ENCODE data around the gene SLC16A10. TPM values are rescaled to one million over a fixed set of nuclear protein-coding genes. Genes with fewer than 3 reads are reported as not detected.

The SLC16A10 gene
- total RNA-seq, 4 donors from 2014 or later = 1.1 to 70.5 (median 19.6) TPM

- no peak for TF ChIP-seq CTCF (IDR thresholded peaks at IDR 0.05)
- DNase-seq (ENCODE audit: low spot score) = no peak
- no peak for ATAC-seq (ENCODE audit: low FRiP score)
Measured at GRCh38 chr6:111101987-111102386, 14.7 kb downstream of the SLC16A10 start.

- peak; percentile 73 for DNase-seq (ENCODE audit: low spot score)
- no peak for TF ChIP-seq CTCF (IDR thresholded peaks at IDR 0.05)
- peak; percentile 88 for ATAC-seq (ENCODE audit: low FRiP score)
Measured at GRCh38 chr6:111105578-111105977, 18.3 kb downstream of the SLC16A10 start.

- TF ChIP-seq CTCF (IDR thresholded peaks at IDR 0.05) = no peak
- DNase-seq (ENCODE audit: low spot score) (no peak), ATAC-seq (ENCODE audit: low FRiP score) (no peak)
Measured at GRCh38 chr6:111107589-111107988, 20.3 kb downstream of the SLC16A10 start.

- DNase-seq (ENCODE audit: low spot score) = no peak
- ATAC-seq (ENCODE audit: low FRiP score) = no peak
- TF ChIP-seq CTCF (IDR thresholded peaks at IDR 0.05) = no peak
Measured at GRCh38 chr6:111110036-111110435, 22.7 kb downstream of the SLC16A10 start.

- no peak for ATAC-seq (ENCODE audit: low FRiP score)
- DNase-seq (ENCODE audit: low spot score) = no peak
- no peak for TF ChIP-seq CTCF (IDR thresholded peaks at IDR 0.05)
Measured at GRCh38 chr6:111113336-111114086, 26.2 kb downstream of the SLC16A10 start.

- TF ChIP-seq CTCF (IDR thresholded peaks at IDR 0.05) = no peak
- DNase-seq (ENCODE audit: low spot score) = no peak
- no peak for ATAC-seq (ENCODE audit: low FRiP score)
Measured at GRCh38 chr6:111114087-111114443, 26.8 kb downstream of the SLC16A10 start.

GRCh38 chr6:111114482-111114881, 27.2 kb downstream of the SLC16A10 start:
- TF ChIP-seq CTCF (IDR thresholded peaks at IDR 0.05) = no peak
- DNase-seq (ENCODE audit: low spot score) = no peak
- no peak for ATAC-seq (ENCODE audit: low FRiP score)
